IMR-90 (cell line): ENCODE data around the gene LSM14A.

Experiments
- CHD1 ChIP-seq: IDR thresholded peaks from 2 replicates; pipeline ENCODE4 v1.6.1; 2012; ENCODE audit warnings: low read depth, low read length, improper control_type of control experiment
- CTCF ChIP-seq: conservative IDR thresholded peaks from 2 replicates; pipeline ENCODE4 v1.5.1; 2012; ENCODE audit warnings: mild to moderate bottlenecking, low read depth, low read length, improper control_type of control experiment
- ELK1 ChIP-seq: fragments of 150-350 bp; IDR thresholded peaks from 2 replicates; pipeline ENCODE4 v1.6.1; 2016; ENCODE audit warnings: low read depth, mild to moderate bottlenecking, low read length, moderate library complexity, borderline replicate concordance
- FOS ChIP-seq: fragments of 150-350 bp; IDR thresholded peaks from 2 replicates; pipeline ENCODE4 v1.6.1; 2016; ENCODE audit warnings: low read depth, low read length
- MAFK ChIP-seq: IDR thresholded peaks from 2 replicates; pipeline ENCODE4 v1.6.1; 2012; ENCODE audit warnings: low read depth, low read length, improper control_type of control experiment
- MXI1 ChIP-seq: IDR thresholded peaks from 2 replicates; pipeline ENCODE4 v1.6.1; 2012; ENCODE audit warnings: low read depth, mild to moderate bottlenecking, low read length, moderate library complexity, borderline replicate concordance
- POLR2A ChIP-seq: IDR thresholded peaks from 2 replicates; pipeline ENCODE4 v1.6.1; 2012; ENCODE audit warnings: mild to moderate bottlenecking, low read depth, low read length
- RAD21 ChIP-seq: IDR thresholded peaks from 2 replicates; pipeline ENCODE4 v1.6.1; 2012; ENCODE audit warnings: low read length, improper control_type of control experiment
- RCOR1 ChIP-seq: IDR thresholded peaks from 2 replicates; pipeline ENCODE4 v1.6.1; 2012; ENCODE audit warnings: mild to moderate bottlenecking, low read length, improper control_type of control experiment; ENCODE audit not compliant: insufficient replicate concordance
- SMC3 ChIP-seq: fragments of 150-350 bp; IDR thresholded peaks from 2 replicates; pipeline ENCODE4 v1.6.1; 2016; ENCODE audit warnings: low read depth, mild to moderate bottlenecking, antibody characterized with exemption, low read length, moderate library complexity

GRCh38 chr19:34186205-34186604 is 13.9 kb downstream of the LSM14A start:
- TF ChIP-seq CTCF (no peak), MAFK (no peak), FOS (no peak), RAD21 (no peak), POLR2A (no peak), CHD1 (no peak), RCOR1 (no peak), SMC3 (no peak), ELK1 (no peak), MXI1 (no peak)
